Panc1 (cell line): ENCODE results near the gene C20orf202. TPM values are rescaled to one million over a fixed set of nuclear protein-coding genes. Genes with fewer than 3 reads are reported as not detected.

Experiments
- ATAC-seq: fragments of 200-7000 bp; cut with Tn5 transposase; 2 replicates; pipeline ENCODE4 v1.9.1; 2020; ENCODE audit warnings: mild to moderate bottlenecking, moderate library complexity
- BruUV-seq: library from RNA; stranded (reverse); fragments of 400-500 nt; replicated peaks from 2 replicates; lab custom pipeline; 2021; lab: Mats Ljungman, UMichigan
- CTCF ChIA-PET: fragments of 300-600 bp; sonication (Branson Sonifier 250); formaldehyde crosslinking; loops from one replicate; lab custom pipeline; 2022; ENCODE audit warnings: antibody characterized with exemption; lab: Charles Lee
- POLR2A ChIA-PET: fragments of 300-600 bp; sonication (Branson Sonifier 250); formaldehyde crosslinking; loops from one replicate; lab custom pipeline; 2022; ENCODE audit warnings: antibody characterized with exemption; lab: Charles Lee
- DNase-seq: peaks from one replicate; pipeline ENCODE4 v3.0.0-alpha.2; 2010; ENCODE audit warnings: low read depth, low spot score
- H3K27ac ChIP-seq: 2 replicates; pipeline ENCODE4 v1.5.1; 2011; ENCODE audit warnings: mild to moderate bottlenecking, low read length, inconsistent platforms
- H3K27me3 ChIP-seq: fragments of 200-500 bp; sonication (Bioruptor generic); 2 replicates; pipeline ENCODE4 v1.6.0; 2014; ENCODE audit warnings: low read length, inconsistent platforms; ENCODE audit not compliant: control insufficient read depth, insufficient read depth
- H3K36me3 ChIP-seq: fragments of 200-500 bp; sonication (Bioruptor generic); 2 replicates; pipeline ENCODE4 v1.5.1; 2014; ENCODE audit warnings: inconsistent platforms, mild to moderate bottlenecking, low read length, moderate library complexity; ENCODE audit not compliant: control insufficient read depth, insufficient read depth
- H3K4me1 ChIP-seq: 2 replicates; pipeline ENCODE4 v1.5.1; 2011; ENCODE audit warnings: inconsistent platforms, mild to moderate bottlenecking, low read length, moderate library complexity; ENCODE audit not compliant: control insufficient read depth, insufficient read depth
- H3K4me3 ChIP-seq, 2 experiments: 2 replicates each; pipeline ENCODE4 v1.5.1; 2011 to 2012; ENCODE audit warnings: low read depth in 2 of 2, low read length in 2 of 2, mild to moderate bottlenecking in 2 of 2, inconsistent platforms in 1 of 2, moderate library complexity in 1 of 2
- H3K9me3 ChIP-seq: fragments of 200-500 bp; sonication (Bioruptor generic); 2 replicates; pipeline ENCODE4 v1.5.1; 2014; ENCODE audit warnings: low read depth, mild to moderate bottlenecking, inconsistent platforms, low read length, moderate library complexity; ENCODE audit not compliant: control insufficient read depth, insufficient read depth
- POLR2AphosphoS5 ChIP-seq: IDR thresholded peaks from 2 replicates; pipeline ENCODE4 v1.6.1; 2012; ENCODE audit warnings: mild to moderate bottlenecking, low read depth, low read length, moderate library complexity
- SIN3A ChIP-seq: IDR thresholded peaks from 2 replicates; pipeline ENCODE4 v1.6.1; 2012; ENCODE audit warnings: low read depth, mild to moderate bottlenecking, low read length, moderate library complexity, borderline replicate concordance; ENCODE audit not compliant: insufficient read depth
- TCF7L2 ChIP-seq: IDR thresholded peaks from 2 replicates; pipeline ENCODE4 v1.6.1; 2011; ENCODE audit warnings: mild to moderate bottlenecking, low read depth, low read length, inconsistent platforms
- in situ Hi-C: cut with HindIII; loops from 2 replicates; pipeline ENCODE4 v1.10.0; 2016; ENCODE audit warnings: low sequenced_read_pairs, low pct_unique_long_range_greater_than_20kb
- intact Hi-C: fragments of 100-400 bp; cut with micrococcal nuclease; formaldehyde crosslinking; loops from one replicate; pipeline ENCODE4 v1.10.0; 2022; ENCODE audit not compliant: unreplicated experiment
- total RNA-seq: library from RNA; stranded (reverse); gene quantifications from one replicate; pipeline ENCODE4 v1.2.1, GENCODE V29; 2021; ENCODE audit not compliant: unreplicated experiment
- TF ChIP-seq, protein P1 (sequence below), 2 experiments: IDR thresholded peaks; 2 replicates each; pipeline ENCODE4 v1.6.1; 2011 to 2012; ENCODE audit warnings: low read depth in 2 of 2, control low read depth in 1 of 2, low read length in 1 of 2, mild to moderate bottlenecking in 1 of 2, moderate library complexity in 1 of 2; ENCODE audit not compliant: insufficient read depth in 1 of 2
- TF ChIP-seq, protein P2 (sequence below): fragments of 450-650 bp; IDR thresholded peaks from 2 replicates; pipeline ENCODE4 v1.5.1; 2017; ENCODE audit warnings: mild to moderate bottlenecking

The C20orf202 gene
- total RNA-seq, 1 experiment from 2014 or later = not detected

DNA sequence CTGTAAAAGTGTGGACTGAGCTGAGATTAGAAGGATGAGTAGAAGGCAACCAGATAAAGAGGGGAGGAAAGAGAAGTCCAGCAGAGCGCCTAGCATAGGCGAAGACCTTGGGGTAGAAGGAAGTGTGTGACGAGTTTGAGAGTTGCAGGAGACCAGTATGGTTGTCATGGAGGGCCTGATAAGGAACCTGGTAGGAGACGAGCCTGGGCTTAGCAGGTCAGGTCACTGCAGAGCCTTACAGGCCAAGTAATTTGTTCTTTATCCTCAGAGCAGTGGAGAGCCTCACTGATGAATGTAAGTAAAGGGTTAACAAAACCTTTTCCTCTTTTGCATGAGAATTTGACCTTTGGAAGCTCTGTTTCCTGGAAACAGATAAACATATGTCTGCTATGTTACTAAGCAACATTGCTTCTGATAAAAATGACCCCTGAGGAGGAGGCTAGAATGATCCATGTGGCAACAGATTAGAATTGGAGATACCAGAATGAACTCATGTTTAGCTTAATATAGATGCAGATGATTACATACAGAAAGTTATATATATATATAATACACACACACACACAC lies 15.6 kb upstream of the C20orf202 start:
- Histone ChIP-seq H3K27me3 (peaks cover 16% of the 10 kb centered on the region), H3K4me3 (no peak overlapping the region), H3K4me1 (peaks cover 3% of the 10 kb centered on the region; the same call in 1 of the 2 replicates), H3K36me3 (no peaks in the 10 kb centered on the region), H3K9me3 (no peaks in the 10 kb centered on the region), H3K27ac (no peak overlapping the region)
- no peak for DNase-seq
- no TSS peak for BruUV-seq
- intact Hi-C loops (no loop called here), in situ Hi-C loops (no loop called here)
- no peak for ATAC-seq
- ChIA-PET CTCF (no interaction called here), POLR2A (no interaction called here)
- TF ChIP-seq, protein P1, sequence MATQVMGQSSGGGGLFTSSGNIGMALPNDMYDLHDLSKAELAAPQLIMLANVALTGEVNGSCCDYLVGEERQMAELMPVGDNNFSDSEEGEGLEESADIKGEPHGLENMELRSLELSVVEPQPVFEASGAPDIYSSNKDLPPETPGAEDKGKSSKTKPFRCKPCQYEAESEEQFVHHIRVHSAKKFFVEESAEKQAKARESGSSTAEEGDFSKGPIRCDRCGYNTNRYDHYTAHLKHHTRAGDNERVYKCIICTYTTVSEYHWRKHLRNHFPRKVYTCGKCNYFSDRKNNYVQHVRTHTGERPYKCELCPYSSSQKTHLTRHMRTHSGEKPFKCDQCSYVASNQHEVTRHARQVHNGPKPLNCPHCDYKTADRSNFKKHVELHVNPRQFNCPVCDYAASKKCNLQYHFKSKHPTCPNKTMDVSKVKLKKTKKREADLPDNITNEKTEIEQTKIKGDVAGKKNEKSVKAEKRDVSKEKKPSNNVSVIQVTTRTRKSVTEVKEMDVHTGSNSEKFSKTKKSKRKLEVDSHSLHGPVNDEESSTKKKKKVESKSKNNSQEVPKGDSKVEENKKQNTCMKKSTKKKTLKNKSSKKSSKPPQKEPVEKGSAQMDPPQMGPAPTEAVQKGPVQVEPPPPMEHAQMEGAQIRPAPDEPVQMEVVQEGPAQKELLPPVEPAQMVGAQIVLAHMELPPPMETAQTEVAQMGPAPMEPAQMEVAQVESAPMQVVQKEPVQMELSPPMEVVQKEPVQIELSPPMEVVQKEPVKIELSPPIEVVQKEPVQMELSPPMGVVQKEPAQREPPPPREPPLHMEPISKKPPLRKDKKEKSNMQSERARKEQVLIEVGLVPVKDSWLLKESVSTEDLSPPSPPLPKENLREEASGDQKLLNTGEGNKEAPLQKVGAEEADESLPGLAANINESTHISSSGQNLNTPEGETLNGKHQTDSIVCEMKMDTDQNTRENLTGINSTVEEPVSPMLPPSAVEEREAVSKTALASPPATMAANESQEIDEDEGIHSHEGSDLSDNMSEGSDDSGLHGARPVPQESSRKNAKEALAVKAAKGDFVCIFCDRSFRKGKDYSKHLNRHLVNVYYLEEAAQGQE (IDR thresholded peaks at IDR 0.05; ENCODE audit: insufficient read depth in 1 of 2, low read depth in 2 of 2, low read length in 1 of 2) = no peak
- TF ChIP-seq POLR2AphosphoS5 = no peak
- no peak for TF ChIP-seq TCF7L2
- TF ChIP-seq SIN3A = no peak
- TF ChIP-seq, protein P2, sequence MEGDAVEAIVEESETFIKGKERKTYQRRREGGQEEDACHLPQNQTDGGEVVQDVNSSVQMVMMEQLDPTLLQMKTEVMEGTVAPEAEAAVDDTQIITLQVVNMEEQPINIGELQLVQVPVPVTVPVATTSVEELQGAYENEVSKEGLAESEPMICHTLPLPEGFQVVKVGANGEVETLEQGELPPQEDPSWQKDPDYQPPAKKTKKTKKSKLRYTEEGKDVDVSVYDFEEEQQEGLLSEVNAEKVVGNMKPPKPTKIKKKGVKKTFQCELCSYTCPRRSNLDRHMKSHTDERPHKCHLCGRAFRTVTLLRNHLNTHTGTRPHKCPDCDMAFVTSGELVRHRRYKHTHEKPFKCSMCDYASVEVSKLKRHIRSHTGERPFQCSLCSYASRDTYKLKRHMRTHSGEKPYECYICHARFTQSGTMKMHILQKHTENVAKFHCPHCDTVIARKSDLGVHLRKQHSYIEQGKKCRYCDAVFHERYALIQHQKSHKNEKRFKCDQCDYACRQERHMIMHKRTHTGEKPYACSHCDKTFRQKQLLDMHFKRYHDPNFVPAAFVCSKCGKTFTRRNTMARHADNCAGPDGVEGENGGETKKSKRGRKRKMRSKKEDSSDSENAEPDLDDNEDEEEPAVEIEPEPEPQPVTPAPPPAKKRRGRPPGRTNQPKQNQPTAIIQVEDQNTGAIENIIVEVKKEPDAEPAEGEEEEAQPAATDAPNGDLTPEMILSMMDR = no peak

DNA sequence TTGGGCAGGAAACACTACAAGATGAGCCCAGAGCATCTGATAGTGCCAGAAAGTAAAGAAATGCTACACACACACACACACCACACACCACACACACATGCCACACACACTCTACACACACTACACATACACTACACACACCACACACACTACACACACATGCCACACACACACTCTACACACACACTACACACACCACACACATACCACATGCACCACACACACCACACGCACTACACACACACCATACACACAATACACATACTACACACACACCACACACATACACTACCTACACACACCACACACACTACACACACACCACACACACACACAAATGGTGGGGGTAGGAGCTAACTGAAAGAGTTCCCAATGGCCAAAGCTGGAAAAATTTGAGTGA lies 14.9 kb upstream of the C20orf202 start:
- CTCF ChIA-PET = no interaction called here
- in situ Hi-C loops = no loop called here
- intact Hi-C loops = no loop called here

More for the DNA sequence above, 14.9 kb upstream of the C20orf202 start:
- Histone ChIP-seq H3K36me3 (no peaks in the 10 kb centered on the region), H3K4me1 (peaks cover 3% of the 10 kb centered on the region; the same call in 1 of the 2 replicates), H3K4me3 (no peak overlapping the region), H3K9me3 (no peaks in the 10 kb centered on the region), H3K27me3 (peaks cover 16% of the 10 kb centered on the region), H3K27ac (no peak overlapping the region)
- DNase-seq (no peak), ATAC-seq (no peak)
- BruUV-seq = no TSS peak
- POLR2A ChIA-PET = no interaction called here
- TF ChIP-seq, protein P1 (IDR thresholded peaks at IDR 0.05; ENCODE audit: insufficient read depth in 1 of 2, low read depth in 2 of 2, low read length in 1 of 2) = no peak
- TF ChIP-seq, protein P2 = no peak
- TF ChIP-seq POLR2AphosphoS5 = no peak
